Brain pericyte (primary cell): Measurements from ENCODE around the gene ARHGAP26.
A peak's percentile ranks its signal among the peaks of the same experiment; 100 is the strongest.

Experiments
- DNase-seq: peaks from one replicate; pipeline ENCODE4 v3.0.0-alpha.2; 2012; ENCODE audit warnings: low read depth, low spot score

ARHGAP26 gene

DNA sequence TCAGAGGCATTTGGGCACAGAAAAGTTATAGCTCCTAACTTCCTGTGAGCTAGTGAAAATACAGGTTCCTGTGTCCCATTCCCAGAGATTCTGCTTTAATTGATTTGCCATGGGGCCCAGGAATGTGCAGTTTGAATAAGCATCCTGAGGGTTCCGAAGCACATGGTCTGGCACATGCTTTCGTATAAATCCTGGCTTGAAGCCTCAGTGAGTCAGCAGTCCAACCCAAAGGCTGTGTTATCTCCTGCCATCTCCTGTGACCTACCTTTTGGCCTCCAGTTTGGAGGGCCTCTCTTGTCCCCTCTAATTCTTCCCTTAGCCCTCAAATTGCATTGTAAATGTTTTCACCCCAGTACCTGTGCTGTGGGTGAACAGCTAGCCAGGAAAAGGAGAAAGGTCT lies 449.5 kb downstream of the ARHGAP26 start:
- no peak for DNase-seq

- no peak for DNase-seq
Measured at GRCh38 chr5:143220748-143221251, 450.6 kb downstream of the ARHGAP26 start.

- no peak for DNase-seq
Measured at GRCh38 chr5:143222287-143223231, 452.4 kb downstream of the ARHGAP26 start.

DNA sequence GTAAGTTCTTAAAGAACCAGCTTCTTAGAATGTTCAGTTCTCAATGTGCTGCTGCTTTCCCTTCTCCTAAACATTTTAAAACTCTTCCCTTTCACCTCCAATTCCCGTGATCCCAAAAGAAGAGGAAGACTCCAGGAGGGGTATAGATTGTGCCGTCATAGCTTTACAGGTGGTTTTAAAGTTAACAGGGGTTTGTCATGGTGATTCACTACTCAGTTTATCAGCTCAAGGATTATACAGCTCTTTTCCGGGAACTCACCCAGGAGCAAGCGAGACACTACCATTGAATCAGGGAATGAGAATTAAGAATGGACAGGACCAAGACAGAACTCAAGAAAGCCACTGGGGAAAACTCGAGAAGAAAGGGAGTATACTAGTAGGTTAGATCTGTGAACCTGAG lies 454.5 kb downstream of the ARHGAP26 start:
- no peak for DNase-seq

DNA sequence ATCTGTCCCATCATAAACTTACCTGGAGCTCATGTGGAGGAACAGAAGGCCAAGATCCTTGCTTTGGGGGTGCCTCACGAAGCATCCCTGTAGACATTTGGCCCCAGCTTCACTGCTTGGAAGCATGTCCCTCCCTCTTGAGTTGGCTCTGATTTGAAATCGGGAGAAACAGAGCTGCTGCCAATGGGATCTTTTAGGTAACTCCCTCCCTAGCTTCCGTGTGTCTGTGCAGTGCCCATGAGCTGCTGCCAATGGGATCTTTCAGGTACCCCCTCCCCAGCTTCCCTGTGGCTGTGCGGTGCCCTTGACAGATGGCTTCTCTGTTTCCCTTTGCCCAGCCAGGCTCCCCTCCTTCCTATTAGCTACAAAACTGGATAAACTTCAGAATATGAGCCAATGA lies 455.3 kb downstream of the ARHGAP26 start:
- no peak for DNase-seq

DNA sequence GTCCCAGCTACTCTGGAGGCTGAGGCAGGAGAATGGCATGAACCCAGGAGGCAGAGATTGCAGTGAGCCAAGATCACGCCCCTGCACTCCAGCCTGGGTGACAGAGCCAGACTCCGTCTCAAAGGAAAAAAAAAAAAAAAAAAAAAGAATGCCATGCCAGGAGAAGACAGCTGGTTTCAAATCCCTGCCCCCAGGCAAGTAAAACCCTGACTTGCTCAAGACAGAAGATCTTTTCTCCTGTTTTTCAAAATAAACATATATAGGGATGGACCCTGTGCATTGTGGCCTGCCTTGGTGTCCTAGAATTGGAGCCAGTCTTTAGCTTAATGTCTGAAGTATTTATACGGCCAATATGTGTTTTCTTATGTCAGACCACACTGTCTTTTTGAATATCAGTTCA lies 456.2 kb downstream of the ARHGAP26 start:
- DNase-seq = no peak

GRCh38 chr5:143226872-143227271 lies 456.7 kb downstream of the ARHGAP26 start:
- DNase-seq = no peak

DNA sequence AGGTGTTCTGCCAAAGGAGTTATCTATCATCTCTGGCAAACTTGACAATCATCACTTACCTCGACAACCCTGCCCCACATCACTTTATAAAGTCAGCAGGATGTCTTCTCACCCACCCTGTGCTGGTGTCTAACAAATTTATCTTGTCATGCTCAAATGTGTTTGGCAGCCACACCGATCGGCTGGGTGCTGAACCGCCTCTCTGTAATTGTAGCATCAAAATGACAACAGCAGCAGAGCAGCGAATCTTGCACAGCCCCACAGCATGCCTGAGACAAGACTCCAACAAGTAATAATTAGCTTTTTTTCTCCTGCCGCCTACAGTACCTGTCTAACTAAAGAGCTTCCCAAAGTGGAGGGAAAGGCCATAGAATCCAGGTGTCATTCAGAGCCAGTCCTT lies 457.1 kb downstream of the ARHGAP26 start:
- DNase-seq = no peak

DNA sequence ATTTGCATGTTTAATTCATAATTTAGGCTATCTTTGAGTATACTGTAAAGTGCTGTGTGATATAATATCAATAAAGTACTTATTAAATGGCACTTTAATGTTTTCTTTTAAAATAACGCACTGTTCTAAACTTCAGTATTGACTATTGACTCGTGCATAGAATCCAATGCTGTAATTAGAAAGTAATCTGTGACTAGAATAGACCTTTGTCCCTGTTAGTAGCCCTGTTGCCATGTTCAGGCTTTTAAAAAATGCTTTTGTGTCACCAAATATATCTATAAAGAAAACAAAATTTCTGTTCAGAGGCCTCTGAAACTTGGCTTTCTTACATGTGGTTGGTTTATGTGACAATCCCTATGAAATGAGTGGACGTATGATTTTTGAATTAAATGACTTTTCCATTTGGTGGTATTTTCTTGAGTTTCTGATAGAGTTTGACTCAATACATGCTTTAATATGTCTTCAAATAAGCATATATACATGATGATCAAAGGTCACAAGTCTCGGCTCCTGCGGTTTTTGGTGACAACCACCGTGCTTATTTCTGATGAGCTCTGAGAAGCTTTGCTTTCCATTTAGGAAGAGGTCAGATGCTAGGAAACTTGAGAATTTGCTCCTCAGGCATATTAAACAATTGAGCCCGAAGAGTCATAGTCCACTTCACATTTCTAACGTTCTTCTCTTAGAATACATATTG lies 458.6 kb downstream of the ARHGAP26 start:
- DNase-seq = no peak

DNA sequence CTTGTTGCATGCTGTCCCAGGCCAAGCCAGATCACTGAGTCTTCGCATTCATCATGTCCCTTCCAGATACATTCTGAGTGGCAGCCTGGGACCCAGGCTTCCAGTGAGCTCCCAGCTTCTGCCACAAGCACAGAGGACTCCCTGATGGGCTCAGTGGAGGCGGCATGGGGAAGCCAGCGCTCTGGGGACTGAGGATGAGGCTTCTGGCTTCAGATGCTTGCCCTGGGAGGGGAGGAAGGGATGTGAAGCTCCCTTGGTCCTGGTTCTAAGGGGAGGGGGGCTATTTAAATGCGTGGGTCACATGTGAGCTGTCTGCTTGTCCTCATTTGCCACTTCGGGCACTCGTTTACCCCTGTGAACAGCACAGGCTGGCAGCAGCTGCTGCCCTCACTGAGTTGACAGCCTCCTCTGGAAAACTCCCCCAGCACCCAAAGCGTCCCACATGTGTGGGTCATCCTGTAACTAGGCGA lies 459.3 kb downstream of the ARHGAP26 start:
- no peak for DNase-seq

- no peak for DNase-seq
Measured at GRCh38 chr5:143229896-143230675, 459.9 kb downstream of the ARHGAP26 start.

DNA sequence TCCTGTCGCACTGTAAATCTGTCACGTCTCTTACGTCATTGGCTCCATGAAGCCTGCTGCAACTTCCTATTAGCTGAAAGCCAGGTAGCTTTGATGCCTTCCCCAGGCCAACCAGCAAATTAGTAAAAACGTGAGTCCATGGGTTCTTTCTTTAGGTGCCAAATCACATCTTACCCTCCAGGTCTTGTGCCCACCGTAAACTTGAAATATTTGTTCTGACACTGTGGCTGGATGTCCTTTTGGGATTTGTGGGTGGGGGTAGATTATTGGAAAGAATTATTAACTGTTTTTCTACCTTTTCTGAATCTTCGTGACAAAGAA lies 460.5 kb downstream of the ARHGAP26 start:
- DNase-seq = no peak

GRCh38 chr5:143231416-143231815 lies 461.2 kb downstream of the ARHGAP26 start:
- DNase-seq = no peak

DNA sequence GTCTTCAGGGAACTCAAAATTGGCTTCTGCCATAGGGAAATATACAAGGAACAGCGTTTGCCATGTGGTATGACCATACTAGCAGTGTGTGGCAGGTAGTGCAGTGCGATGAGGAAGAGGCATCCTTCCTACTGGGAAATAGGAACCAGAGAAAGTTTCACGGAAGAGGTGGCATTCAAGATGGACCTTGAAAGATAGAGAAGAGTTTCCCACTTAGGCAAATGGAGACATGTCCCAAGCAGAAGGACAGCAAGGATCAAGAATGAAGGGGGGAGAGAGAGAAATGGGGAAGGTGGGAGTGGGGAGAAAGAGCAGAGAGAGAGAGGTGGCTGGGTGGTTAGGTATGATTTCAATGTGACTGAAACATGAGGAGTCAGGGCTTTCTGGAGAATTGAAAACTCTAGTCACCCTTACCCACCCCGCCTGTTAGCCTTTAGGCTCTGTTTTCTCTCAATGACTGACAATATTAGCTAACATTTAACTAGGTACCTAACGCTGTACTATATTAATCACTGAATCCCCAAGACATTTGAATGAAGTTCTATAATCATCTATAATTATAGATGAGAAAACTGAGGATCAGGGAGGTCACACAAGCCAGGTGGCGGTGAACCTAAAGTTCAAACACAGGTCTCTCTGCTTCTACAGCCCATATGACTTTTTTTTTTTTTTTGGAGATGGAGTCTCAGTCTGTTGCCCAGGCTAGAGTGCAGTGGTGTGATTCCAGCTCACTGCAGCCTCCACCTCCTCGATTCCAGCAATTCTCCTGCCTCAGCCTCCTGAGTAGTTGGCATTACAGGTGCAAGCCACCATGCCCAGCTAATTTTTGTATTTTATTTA lies 462.0 kb downstream of the ARHGAP26 start:
- DNase-seq = no peak

DNA sequence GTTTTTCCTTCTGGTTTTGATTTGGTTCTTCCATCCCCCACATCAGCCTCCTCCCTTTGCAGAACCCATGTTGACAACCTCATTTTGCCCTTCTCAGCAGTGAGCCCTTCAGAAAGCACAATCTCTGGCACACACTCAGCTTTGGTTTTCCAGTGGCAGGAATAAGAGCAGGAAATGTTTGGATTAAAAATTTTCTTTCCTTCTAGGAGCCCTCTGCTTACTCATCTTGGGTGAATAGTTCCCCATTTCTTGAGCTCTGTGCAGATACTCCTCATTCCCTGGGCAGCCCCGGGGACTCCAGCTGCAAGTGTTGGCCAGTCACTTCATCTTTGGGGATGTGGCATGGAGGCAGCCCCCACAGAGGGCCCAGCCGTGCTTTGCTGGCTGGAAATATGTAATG lies 462.9 kb downstream of the ARHGAP26 start:
- DNase-seq = peak; percentile 60

- no peak for DNase-seq
Measured at GRCh38 chr5:143234162-143234842, 464.1 kb downstream of the ARHGAP26 start.

DNA sequence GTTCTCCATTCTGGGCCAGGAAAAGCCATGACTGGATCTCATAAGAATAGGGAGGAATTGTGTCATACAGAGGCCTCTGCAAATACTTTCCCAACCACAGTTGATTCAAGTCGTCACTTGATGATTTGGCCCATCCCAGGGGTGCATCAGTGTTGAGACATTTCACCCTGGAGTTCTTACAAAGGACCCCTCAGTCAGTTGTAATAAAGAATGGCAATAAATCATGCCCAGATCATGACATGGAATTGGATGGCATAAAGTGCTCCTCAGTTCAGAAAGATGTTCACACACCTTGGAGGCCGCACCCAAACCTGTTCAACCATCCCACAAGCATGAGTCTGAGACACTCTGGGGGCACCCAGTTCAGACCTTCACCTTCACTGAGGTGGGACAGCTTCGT lies 465.2 kb downstream of the ARHGAP26 start:
- DNase-seq = no peak

GRCh38 chr5:143236682-143237081 lies 466.5 kb downstream of the ARHGAP26 start:
- no peak for DNase-seq

GRCh38 chr5:143237664-143238063 lies 467.5 kb downstream of the ARHGAP26 start:
- DNase-seq = no peak

DNA sequence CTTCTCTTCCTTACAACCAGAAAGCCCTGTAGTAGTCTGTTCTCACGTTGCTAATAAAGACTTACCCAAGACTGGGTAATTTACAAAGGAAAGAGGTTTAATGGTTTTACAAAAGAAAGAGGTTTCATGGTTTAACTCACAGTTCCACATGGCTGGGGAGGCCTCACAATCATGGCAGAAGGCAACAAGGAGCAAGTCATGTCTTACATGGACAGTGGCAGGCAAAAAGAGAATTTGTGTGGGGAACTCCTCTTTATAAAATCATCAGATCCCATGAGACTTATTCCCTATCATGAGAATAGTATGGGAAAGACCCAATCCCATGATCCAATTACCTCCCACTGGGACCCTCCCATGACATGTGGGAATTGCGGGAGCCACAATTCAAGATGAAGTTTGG lies 468.4 kb downstream of the ARHGAP26 start:
- DNase-seq = no peak
